ENCODE results near the gene BLOC1S4.
"Not testable (repeated sequence)": the region's sequence is repeated elsewhere in the genome, so short reads cannot be mapped to it uniquely, and the experiment has no call there.

BLOC1S4 gene

DNA sequence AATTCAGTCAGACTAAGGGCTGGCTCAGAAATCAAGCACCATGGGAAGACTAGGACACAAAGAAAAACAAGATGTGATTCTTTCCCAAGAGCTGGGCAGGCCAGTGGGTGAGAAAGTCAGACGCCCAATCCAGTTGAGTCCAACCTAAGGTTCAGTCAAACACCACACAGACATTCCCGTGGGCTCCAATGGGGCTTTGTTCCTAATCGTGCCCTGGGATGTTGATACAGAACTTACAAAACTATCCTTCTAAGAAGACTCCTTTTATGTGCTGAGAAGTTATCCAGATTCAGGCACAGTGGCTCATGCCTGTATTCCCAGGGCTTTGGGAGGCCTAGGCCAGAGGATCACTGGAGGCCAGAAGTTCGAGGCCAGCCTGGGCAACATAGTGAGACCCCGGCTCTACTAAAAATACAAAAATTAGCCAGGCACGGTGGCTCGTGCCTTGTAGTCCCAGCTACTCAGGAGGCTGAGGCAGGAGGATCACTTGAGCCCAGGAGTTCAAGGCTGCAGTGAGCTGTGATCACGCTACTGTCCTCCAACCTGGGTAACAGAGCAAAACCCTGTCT is 3.7 kb downstream of the BLOC1S4 start:
- no peak for DNase-seq

DNA sequence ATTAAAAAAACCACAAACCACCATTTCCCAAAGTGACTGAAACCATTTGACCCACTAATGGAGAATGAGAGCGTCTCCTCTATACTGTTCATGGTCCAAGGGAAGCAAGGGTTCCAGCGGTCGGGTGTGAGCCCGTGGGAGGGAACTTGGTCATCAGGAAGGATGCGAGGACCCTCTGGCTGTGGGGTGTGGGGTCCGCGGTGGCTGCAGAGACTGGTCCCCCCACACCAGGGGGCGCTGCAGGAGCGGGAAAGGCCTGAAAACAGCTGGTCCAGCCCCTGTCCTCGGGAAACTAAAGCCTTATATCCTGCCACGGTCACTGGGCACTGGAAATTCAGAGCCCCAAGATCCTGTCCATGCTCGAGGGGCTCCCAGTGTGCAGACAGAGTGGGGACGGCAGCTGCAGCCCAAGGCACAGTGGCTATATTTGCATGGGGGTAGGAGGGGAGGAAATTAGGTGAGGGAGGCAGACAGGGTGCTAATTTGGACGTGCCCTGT is 4.3 kb downstream of the BLOC1S4 start:
- DNase-seq = peak; percentile 89

DNA sequence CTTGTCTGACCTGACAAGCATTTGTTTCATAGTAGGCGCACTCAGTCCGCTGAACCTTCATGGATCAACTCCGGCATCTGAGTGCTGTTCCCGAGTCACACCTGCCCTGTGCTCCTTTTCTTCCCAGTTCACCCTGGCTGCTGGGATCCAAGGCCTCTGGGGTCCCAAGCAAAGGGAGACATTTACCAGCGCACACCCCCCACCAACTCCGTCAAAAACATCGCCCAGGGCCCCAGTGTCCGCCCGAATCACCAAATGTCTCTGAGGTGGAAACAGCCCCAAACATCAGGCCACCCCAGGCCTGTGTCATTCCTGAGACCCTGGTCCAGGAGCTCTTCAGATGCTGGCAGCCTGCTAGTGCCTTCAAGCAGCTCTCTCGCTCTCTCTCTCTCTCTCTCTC is 5.1 kb downstream of the BLOC1S4 start:
- DNase-seq = no peak

DNA sequence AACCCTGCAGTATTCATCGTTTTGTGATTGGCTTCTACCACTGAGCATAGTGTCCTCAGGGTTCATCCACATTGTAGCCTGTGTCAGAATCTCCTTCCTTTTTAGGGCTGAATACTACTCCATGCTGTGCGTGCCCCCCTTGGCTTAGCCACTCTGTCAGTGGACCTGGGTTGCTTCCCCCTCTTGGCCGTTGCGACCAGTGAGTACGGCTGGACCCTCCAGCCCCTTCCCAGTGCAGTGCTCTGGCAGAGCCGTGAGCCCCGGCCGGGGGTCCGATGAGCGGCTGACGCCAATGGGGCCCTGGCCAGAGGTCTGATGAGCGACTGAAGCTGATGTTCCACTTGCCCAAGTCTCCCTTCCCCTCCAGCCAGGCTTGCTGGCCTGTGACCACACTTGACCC is 6.9 kb downstream of the BLOC1S4 start:
- DNase-seq = no peak

DNA sequence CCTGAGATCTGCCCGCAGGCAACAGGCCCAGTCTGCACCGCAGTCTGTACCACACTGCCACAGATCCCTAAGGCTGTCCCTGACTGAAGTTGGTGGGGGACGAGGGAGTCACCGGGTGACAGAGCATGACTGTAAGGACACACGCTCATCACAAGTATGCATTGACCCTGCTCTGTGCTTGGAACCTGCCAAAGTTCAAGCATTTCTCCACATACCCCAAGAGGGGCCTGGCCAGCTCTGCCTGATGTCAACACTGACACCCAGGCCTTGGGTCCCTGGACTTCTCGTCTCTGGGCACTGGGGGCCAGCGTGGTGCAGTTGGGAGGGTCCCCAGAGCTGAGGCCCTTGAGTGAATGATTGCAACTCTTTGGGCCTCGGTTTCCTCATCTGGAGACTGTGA is 7.9 kb downstream of the BLOC1S4 start:
- no peak for DNase-seq

DNA sequence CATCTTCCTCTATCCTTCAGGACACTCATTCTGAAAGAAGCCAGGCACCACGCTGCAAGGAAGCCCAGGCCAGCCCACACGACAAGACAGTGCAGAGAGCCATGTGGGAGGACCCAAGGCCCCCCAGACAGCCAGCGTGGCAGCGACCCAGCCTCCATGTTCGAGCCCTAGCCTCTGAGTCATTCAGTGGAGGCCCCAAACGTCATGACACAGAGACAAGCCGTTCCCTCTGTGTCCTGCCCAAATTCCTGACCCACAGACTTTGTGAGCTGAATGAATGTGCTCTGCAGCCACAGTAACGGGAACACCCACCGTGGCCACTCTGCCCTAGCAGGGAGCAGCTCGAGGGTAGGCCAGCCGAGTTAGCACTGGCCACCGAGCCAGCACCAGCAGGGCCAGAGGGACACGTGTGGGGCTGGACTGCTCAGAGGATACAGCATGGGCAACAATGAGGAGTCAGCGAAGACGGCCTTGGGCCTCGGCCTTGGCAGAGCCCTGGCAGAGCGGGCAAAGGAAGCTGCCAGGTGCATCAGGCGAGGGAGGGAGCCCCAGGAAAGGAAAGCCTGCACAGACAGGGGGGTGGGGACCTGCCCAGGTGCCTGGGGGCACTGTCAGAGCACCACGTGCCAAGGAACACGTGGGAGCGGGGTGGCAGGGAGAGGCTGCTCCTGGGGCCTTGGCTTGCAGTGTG is 8.6 kb downstream of the BLOC1S4 start:
- no peak for DNase-seq

DNA sequence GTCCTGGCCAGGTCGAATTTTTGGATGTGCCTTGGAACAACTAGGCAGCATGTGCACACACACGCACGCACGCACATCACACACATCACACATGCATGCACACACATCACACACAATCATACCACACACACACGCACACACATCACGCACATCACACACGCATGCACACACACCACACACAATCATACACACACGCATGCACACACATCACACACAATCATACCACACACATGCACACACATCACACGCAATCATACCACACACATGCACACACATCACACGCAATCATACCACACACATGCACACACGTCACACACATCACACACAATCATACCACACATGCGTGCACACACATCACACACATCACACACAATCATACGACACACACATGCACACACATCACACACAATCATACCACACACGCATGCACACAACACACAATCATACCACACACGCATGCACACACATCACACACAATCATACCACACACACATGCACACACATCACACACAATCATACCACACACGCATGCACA is 9.5 kb downstream of the BLOC1S4 start:
- not testable (repeated sequence) for DNase-seq

DNA sequence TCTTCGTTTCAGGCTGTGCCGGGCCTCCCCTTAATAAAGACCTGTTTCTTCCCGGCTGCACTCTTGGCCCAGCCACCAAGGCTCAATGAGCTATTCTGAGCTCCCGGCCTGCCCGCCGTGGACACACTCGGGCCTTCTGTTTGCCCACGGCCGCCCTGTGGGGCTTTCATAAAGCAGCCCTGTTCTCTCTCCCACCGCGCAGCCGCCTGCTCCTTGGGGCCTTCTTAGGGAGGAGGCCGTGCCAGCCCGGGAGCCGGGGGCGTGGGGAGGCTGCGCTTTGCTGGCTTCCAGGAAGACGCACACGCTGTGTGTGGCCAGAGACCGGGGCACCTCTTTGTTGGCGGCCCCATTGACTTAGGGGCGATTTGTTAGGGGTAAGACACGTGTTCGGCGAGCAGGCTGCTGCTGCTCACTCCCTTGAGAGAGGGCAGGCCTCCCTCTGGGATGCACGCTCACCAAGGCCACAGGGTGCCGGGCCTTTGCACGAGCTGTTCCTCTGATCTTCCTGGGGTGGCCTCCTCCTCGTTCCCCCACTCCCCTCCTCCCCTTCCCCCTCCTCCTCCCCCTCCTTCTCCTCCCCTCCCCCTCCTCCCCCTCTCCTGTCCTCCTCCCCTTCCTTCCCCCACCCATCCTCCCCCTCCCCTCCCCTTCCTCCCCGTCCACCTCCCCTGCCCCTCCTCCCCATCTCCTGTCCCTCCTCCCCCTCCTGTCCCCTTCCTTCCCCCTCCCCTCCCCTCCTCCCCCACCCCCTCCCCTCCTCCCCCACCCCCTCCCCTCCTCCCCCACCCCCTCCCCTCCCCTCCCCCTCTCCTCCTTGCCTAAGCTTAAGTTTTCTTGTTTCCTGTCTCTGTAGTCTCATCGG is 11.3 kb downstream of the BLOC1S4 start:
- no peak for DNase-seq

DNA sequence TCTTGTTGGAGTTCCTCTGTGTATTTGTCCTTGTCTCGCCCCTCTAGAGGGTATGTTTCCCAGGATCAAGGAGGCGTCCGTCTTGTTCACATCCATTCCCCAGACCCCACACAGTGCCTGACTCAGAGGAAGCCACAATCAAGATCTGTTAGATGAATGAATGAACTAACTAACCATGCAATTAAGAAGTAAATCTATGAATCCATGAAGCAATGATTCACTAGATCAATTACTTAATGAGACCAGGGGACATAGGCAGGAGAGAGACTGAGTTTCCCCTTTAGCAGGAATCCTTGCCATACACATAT is 11.9 kb downstream of the BLOC1S4 start:
- no peak for DNase-seq

DNA sequence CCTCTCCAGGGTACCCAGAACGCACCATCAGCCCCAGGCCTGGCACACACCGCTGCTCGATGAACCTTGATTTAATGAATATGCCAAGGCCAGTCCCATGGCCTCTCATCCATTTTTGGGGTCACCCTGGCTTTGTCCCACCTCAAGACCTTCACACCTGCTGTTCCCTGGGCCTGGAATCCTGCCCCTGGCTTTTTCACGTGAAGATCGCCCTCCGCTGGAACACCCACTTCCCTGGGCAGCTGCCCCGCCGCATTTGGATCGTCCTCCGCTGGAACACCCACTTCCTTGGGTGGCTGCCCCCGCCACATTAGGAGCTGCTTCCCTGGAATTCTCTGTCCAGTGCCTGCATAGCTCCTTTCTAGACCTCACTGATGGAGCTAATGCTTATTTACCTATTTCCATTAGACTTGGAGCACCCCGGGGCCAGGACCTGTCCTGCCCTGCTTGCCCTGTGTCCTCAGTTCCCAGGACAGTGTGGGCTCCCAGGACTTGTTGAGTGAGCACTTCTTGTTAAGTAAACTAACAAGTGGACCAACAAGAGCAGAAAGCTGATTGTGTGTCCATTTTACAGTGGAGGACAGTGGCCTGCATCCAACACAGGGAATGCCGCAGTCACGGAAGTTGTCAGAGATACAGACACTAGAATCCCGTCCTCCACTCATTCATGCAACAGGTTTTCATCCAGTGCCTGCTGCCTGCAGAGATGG is 12.5 kb downstream of the BLOC1S4 start:
- no peak for DNase-seq

DNA sequence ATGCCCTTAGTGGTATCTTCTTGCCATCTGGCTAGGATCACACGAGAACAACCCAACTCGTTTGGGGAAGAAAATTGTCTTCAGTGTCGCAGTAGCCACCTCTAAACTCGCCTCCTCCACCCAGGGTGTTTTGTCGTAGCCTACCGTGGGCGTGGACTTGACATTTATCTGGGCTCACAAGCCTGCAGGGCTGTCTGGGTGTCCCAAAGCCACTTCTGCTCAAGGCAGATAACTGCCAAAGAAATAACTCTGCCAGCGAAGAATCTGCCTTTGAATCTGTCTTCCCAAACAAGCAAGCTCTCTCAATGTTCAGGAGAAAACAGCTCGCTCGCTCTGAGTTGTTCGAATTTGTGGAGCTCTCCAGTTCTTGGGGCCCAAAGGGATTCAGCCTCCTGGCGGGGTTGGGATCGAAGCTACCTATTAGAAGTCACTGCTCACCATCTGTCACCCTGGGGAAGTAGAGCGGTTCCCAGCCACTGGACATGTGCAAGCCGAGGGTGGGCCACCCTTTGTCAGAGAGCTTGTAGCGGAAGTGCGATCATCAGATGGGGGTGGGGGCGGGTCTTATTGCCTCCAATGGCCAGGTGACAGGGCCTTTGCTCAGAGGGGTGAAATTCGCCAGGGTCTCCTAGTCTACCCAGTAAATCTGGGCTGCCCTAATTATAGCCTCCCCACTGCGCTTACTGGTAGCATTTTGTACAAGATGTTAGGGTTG is 14.8 kb downstream of the BLOC1S4 start:
- DNase-seq = peak; percentile 98

DNA sequence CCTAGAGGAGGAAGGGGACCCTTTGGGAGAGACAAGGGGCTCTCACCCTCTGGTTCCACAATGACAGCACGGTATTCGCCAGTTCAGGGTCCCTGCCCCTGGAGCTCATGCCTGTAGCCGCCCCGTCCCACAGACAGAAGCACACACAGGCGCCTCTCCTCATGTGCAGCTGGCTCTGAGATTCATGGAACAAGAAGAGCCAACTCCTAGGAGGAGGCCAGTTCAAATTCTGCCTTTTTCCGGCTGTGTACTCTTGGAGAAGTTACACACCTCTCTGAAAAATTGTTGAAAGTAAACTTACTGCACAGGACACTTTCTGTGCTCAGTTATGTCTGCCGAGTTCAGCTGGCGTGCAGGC is 15.3 kb downstream of the BLOC1S4 start:
- DNase-seq = no peak

DNA sequence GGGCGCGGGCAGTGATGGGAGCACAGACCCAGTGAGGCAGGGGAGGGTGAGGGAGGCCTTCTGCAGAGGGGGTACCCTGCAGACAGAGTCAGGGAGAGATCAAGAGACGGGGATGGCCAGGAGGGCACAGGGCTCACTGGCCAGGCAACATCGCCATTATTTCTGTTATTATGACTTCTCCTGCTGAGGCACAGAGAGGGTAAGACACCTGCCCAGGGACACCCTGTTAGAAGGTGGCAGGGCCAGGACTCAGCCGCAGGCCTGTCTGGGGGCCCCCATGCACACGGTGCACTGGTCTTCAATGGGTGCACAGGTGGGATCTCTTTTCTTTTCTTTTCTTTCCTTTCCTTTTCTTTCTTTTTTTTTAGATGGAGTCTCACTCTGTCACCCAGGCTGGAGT is 15.8 kb downstream of the BLOC1S4 start:
- DNase-seq = no peak

DNA sequence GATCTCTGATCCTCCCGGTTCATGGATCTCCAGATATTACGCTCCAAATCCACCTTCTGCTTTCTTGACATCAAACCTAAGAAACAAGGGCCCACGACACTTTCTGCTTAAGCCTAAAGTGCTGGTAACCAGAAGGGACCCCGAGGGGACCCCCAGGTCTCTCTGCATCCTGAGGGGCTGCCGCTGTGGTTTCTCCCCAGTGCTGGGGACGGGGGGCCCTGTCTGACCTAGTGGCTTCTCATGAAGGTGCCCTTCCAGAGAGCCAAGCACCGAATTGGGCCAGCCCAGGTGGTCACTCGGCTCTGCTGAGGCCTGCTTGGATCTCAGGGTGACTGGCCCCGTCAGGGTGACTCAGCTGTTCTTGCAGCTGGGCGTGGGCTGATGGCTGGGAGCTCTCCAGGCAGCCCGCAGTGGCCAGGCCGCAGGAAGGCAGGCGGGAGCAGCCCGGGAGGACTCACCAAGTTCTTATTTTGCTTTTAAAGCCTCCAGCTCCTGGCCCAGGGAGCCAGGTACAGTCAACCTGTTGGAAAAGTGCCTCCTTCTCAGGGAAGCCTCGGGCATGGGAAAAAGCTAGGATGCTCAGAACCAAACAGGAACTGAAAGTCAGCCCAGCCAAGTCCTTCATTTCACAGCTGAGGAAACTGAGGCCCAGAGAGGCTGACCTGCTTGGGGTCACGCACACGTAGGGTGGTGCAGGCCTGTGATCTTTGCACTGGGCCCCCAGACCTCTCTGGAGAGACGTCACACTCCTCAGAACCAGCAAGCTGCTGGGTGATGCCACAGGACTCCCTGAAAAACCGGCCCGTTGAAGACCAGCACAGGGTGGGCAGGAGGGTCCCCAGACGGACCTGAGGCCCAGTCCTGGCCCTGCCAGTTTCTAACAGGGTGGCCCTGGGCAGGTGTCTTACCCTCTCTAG is 16.7 kb downstream of the BLOC1S4 start:
- peak; percentile 86 for DNase-seq

DNA sequence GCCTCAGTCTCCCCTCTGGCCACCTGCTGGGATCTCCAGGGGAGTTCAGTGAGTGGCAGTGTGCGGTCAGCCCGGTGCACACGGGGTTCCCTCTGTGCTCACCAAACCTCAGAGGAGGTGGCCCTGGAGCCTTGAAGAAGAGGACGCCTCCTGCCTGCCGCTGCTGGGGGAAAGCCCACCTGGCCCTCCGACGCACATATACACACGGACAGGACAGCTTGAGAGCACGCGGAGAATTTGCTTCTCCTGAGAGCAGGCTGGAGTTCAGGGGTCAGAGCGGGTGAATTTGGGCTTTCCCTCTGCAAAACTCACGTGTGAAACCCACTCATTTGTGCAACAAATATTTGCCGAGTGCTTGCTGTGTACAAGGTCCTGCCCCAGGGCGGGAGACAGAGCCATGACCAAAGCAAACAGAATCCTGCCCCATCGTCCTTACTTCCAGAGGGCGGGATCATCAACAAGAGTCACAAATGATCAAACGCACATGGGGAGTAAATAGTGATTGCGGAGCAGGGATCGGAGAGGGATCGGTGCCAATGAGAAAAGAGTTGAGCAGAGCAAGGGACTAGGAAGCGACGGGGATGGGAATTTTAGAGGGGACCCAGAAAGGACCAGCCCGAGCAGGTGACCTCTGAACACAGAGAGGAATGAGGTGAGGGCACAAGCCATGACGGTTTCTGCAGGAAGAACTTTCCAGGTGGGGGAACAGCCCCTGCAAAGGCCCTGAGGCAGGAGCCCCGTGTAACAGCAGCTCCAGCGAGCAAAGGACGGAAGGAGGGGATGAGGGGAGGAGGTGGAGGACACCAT is 17.6 kb downstream of the BLOC1S4 start:
- no peak for DNase-seq

DNA sequence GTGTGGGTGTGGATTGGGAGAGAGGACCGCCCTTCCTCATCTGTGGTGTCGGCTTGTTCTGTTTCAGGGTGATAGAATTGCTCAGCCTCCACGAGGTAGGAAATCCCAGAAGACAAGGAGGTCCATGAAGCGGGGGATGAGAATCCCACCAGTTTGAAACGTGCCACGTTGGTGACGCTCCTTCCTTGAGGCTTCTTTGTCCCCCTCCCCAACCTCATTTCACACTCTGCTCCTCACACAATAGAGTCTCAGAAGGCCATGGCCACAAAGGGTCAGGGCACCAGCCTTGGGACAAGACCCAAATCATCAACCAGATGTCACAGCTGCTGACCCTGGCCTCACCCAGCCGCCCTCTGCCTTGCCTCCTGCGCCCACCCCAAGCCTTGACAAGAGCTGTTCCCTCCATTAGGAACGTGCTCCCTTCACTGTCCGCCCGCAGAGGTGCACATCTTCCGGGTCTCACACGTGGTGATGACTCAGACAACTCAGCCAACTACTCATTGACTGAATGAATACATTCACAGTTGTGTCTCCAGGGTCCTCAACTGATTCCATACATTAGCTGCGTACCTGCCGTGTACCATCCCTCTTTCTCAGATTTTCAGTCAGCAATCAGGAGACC is 18.3 kb downstream of the BLOC1S4 start:
- DNase-seq = peak; percentile 56

DNA sequence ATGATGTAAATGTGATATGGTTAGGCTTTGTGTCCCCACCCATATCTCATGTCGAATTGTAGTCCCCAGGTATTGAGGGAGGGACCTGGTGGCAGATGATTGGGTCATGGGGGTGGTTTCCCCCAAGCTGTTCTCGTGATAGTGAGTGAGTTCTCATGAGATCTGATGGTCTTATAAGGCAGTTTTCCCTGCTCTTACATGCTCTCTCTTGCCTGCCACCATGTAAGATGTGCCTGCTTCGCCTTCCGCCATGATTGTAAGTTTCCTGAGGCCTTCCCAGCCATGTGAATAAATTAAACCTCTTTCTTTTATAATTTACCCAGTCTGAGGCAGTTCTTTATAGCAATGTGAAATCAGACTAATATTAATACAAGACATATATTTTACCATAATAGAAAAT is 23.9 kb downstream of the BLOC1S4 start:
- DNase-seq = no peak

DNA sequence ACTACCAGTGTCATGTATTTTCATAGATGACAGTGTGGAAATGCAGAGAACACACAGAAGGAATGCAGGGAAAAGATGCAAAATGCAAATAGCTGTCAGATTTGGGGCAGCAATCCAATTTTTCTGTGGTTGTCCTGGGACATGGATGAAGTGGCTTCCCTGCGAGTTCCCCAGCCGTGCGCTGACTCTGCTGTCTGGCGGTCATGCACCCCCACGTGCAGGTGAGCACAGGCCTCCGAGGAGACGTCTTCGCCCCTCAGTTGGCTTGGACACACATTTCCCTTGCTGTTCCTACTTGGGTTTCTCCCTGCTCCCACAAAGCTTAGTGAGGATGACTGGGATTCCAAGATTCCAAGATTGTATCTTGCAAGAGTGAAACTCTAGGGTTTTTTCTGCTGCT is 24.4 kb downstream of the BLOC1S4 start:
- no peak for DNase-seq

DNA sequence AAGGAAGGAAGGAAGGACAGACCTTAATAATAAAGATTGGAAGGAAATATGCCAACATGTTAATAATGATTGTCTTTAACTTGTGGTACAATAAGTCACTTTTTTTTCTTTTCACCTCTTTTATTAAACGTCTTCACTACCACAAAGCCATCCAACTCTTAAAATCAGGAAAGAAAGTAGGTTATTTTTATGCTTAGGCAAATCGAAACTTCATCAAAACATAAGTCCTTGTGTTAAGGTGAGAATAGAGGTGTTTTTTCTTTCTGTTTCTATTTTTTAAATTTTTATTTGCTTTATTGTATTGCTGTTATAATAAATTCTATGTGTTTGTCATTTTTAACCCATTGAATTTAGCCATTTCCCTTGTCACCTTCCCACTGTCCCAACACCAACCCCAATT is 26.5 kb downstream of the BLOC1S4 start:
- DNase-seq = no peak

DNA sequence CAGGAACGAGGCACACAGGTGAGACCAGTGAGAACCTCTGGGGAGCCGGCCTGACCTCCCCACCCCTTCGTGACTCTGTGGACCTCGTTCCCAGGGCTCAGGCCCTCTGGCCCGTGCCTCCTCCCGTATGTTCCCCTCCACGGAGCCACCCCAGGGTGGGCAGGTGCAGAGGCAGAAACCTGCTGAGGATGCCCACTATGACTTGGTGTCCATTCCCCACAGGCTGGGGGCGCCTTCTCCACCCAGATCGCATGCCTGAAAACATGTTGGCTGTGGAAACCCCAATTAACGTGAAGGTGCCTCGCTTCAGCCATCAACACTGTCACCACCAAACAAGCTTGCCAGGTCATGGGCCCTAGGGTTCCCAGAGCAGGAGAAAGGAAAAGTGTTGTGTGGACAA is 27.0 kb downstream of the BLOC1S4 start:
- DNase-seq = no peak

All from hematopoietic multipotent progenitor cell treated with erythropoietin and hydrocortisone succinate and interleukin-3 and kit ligand, for 6 days (in vitro differentiated cells).